HG02884 (cell line): ENCODE results near the gene SP8.

Experiments used
- ATAC-seq: cut with Tn5 transposase; IDR thresholded peaks from one replicate; pipeline ENCODE4 v1.9.1; 2021; ENCODE audit warnings: mild to moderate bottlenecking, moderate library complexity; ENCODE audit not compliant: unreplicated experiment

The SP8 gene

GRCh38 chr7:20776942-20777341 is 9.7 kb downstream of the SP8 start:
- no peak for ATAC-seq

- no peak for ATAC-seq
Measured at GRCh38 chr7:20776214-20776911, 10.3 kb downstream of the SP8 start.

DNA sequence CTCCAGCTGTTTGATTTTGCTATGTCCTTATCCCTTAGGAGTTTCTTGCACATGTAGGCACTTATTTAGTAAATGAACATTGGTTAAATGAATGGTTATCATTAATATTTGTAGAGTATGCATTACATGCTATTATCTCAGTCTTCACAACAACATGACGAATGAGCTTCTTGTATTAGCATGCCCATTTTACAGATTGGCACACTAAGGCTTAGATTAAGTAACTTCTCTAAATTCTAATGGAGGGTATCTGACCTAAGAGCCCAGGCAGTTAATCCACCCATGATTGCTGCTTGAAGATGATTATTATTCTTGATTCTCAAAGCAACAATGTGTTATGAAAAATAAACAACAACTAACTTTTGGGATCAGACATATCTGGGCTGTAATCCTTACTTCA is 32.7 kb downstream of the SP8 start:
- no peak for ATAC-seq

DNA sequence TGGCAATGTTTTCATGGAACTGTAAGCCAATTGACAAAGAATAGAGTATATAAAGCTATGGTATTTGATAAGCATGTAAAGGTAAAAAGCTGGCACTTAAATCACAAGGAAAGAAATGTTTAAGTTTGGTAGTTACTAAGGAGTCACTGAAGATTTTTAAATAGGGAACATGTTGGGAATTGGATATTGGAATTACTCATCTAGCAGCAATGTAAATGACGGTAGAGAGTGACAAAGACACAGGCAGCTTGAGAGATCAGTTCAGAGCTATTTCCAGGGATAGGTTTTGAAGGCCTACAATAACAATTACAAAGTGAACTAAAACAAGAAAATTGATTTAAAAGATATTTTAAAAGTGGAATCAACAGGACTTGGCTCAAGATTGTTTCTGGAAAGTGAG is 36.8 kb downstream of the SP8 start:
- no peak for ATAC-seq

DNA sequence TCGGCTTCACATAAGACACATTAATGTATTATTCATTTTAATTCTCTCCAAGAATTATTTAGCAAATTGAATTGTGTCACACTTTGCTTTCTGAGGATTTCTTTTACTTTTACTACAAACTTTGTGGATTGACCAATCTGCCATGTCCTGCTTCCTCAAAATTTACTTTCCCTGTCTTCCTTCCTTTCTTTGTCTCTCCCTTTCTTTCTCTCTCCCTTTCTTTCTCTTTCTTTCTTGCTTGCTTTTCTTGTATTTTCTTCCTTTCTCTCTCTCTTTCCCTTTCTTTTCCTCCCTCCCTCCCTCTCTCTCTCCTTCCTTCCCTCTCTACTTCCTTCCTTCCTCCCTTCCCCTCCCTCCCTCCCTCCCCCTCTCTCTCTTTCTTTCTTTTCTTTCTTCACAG is 37.8 kb downstream of the SP8 start:
- ATAC-seq: no peak

GRCh38 chr7:20747001-20747400 is 39.7 kb downstream of the SP8 start:
- ATAC-seq: no peak

DNA sequence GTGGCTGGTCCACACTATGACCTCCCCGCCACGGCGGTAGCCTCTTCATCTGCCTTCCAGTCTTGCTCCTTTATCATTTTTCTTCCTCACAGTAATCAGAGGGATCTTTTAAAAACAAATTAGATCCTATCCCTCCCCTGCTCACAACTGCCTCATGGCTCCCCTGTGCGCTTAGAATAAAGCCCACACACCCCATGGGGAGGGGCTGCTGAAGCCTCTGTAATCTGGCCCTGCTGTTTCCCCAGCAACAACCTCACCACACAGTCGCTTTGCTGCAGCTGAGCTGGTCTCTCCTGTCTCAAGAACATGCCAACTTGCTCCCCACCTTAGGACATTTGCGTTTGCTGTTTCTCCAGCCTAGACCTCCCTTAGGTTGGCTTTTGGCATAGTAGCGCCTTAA is 41.0 kb downstream of the SP8 start:
- no peak for ATAC-seq

DNA sequence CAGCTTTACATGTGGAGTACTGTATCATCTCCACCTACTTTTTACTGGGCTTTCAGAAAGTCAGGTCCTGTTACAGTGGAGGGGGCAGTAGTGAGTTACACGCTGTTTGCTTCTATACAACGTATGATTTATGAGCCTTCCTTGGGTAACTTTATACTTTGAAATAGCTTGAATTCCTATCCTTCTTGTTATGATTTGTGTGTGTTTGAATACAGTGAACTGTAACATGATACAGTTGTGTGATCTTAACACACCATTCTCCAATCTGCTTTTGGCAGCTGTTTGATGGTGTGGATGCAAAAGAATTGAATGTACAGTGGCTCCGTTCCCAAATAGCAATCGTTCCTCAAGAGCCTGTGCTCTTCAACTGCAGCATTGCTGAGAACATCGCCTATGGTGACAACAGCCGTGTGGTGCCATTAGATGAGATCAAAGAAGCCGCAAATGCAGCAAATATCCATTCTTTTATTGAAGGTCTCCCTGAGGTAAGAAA is 41.7 kb downstream of the SP8 start:
- ATAC-seq: no peak

DNA sequence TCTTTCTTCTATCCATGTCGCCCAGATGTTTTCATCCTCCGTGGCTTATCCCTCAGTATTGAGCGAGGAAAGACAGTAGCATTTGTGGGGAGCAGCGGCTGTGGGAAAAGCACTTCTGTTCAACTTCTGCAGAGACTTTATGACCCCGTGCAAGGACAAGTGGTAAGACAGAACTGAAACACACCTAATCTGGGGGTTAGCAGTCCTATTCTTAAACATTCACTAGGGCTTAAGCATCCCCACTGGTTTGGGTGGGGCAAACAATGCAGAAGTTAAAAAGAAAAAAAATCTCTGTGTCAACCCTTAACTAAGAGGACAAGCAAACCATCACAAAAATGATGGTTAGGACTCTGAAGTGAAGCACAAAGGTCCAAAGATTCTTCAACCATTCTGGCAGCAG is 43.8 kb downstream of the SP8 start:
- no peak for ATAC-seq

DNA sequence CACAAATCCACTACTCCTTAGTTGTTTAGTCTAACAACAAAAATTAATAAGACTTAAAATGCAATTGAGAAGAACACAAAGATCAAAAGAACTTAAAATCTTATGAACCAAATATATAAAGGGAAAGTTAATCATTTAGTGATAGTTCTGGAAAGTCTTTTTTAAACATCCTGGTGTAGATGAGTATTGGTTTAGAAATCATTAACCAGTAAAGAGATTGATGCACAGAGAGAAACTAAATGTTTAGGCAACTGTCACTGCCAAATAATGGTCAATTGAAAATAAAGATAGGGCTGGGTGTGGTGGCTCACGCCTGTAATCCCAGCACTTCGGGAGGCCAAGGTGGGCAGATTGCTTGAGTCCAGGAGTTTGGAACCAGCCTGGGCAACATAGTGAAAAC is 44.9 kb downstream of the SP8 start:
- ATAC-seq: no peak

GRCh38 chr7:20738518-20739481 is 47.9 kb downstream of the SP8 start:
- no peak for ATAC-seq

- no peak for ATAC-seq
Measured at GRCh38 chr7:20737840-20738448, 48.7 kb downstream of the SP8 start.

- no peak for ATAC-seq
Measured at GRCh38 chr7:20735346-20736065, 51.2 kb downstream of the SP8 start.
